ENCODE results near the gene CREM.
A peak's percentile ranks its signal among the peaks of the same experiment; 100 is the strongest.

CREM gene

DNA sequence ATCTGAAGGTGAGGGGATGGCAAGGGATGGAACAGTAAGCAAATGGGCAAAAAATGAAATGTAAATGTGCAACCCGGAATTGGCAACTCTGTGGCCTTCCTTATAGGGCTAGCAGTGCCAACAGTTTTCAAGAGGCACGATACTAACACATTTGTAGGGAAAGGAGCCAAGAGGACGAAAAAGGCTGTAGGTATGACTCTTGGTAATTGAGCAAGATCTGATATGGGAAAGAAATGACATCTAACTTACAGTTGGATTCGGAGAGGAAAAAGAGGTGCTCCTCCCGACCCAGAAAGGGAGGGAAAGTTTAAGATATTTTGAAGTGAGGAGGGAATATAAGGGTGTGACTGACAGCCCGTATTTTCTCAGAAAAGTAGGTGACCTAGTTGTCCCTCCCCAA is 2.1 kb upstream of the CREM start:
- DNase-seq (ENCODE audit: low read depth in 2 of 2): peak in 1 of 2 donors; percentile 9
- no peak for TF ChIP-seq CTCF (IDR thresholded peaks at IDR 0.05; ENCODE audit: low read depth, low read length)
- H3K4me3 ChIP-seq (replicated peaks in 1 of 2; ENCODE audit: low read depth in 2 of 2, low read length in 2 of 2): no peak overlapping the region

GRCh38 chr10:35126062-35126529 is 550 bp upstream of the CREM start:
- peak overlapping the region; percentile 54 to 78 for H3K4me3 ChIP-seq (replicated peaks in 1 of 2; ENCODE audit: low read depth in 2 of 2, low read length in 2 of 2)
- no peak for TF ChIP-seq CTCF (IDR thresholded peaks at IDR 0.05; ENCODE audit: low read depth, low read length)
- no peak for DNase-seq (ENCODE audit: low read depth in 2 of 2)

DNA sequence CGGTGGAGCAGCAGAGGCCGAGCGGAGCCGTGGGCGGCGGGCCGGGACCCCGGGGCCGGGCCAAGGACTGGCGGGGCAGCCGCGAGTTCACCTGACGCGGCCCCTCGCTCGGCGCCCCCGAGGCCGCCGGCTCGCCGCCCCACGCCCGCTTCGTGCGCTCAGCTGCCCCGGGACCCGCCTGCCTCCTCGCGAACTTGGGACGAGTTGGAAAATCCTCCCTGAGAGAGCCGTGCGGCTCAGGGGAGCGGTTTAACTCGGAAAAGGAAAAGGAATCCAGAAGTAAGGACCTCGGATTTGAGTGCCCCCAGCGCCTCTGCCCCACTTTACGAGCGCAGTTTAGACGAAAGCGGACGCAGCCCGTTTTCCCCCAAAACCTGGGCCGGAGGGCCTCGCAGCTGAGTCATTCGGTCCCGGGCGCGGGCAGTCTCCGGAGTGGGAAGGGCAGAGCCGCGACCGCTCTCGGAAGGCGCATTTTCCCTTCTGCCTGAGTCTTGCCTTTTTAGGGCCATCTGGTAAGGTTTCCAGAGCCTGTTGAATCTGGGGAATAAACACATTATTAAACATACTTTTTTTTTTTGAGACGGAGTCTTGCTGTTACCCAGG is 744 bp downstream of the CREM start:
- no peak for TF ChIP-seq CTCF (IDR thresholded peaks at IDR 0.05; ENCODE audit: low read depth, low read length)
- DNase-seq (ENCODE audit: low read depth in 2 of 2): peak; percentile 72 to 76
- H3K4me3 ChIP-seq (replicated peaks in 1 of 2; ENCODE audit: low read depth in 2 of 2, low read length in 2 of 2): peak overlapping the region; percentile 78 to 84

GRCh38 chr10:35129185-35129674 is 2.6 kb downstream of the CREM start:
- DNase-seq (ENCODE audit: low read depth in 2 of 2): no peak
- no peak for TF ChIP-seq CTCF (IDR thresholded peaks at IDR 0.05; ENCODE audit: low read depth, low read length)
- H3K4me3 ChIP-seq (replicated peaks in 1 of 2; ENCODE audit: low read depth in 2 of 2, low read length in 2 of 2): no peak overlapping the region

DNA sequence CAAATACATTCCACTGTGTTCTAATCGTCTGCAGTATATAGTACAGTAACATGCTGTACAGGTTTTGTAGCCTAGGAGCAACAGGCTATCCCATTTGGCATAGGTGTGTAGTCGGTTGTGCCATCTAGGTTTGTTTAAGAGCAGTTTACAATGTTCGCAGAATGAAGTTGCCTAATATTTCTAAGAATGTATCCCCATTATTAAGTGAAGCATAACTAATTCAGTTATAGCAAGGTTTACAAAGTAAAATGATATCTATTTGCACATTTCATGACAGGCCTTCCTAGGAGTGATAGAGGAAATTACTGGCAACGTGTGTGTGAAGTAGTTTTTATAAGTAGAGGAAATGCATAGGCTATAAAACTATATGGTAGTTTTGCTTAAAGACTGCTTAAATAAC is 4.0 kb downstream of the CREM start:
- DNase-seq (ENCODE audit: low read depth in 2 of 2): no peak
- no peak for TF ChIP-seq CTCF (IDR thresholded peaks at IDR 0.05; ENCODE audit: low read depth, low read length)
- H3K4me3 ChIP-seq (replicated peaks in 1 of 2; ENCODE audit: low read depth in 2 of 2, low read length in 2 of 2): no peak overlapping the region

DNA sequence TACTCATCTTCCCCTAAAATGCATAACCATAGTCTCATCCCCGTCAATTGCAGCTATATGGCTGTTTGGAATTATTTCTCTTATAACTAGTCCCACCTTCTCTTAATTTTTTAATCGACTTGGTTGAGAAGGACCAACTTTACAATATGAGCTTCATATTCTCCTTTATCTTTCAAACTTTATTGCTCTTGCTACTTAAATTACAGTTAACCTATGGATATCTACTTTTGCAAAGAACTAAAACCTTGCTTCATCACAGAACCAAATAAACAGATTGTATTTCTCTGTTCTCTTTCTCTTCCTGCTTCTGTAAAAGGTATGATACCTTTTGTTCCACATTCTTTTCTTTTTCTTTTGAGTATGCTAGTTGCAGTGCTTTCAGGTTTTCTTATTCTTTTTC is 6.1 kb downstream of the CREM start:
- TF ChIP-seq CTCF (IDR thresholded peaks at IDR 0.05; ENCODE audit: low read depth, low read length): no peak
- H3K4me3 ChIP-seq (replicated peaks in 1 of 2; ENCODE audit: low read depth in 2 of 2, low read length in 2 of 2): no peak overlapping the region
- DNase-seq (ENCODE audit: low read depth in 2 of 2): no peak

DNA sequence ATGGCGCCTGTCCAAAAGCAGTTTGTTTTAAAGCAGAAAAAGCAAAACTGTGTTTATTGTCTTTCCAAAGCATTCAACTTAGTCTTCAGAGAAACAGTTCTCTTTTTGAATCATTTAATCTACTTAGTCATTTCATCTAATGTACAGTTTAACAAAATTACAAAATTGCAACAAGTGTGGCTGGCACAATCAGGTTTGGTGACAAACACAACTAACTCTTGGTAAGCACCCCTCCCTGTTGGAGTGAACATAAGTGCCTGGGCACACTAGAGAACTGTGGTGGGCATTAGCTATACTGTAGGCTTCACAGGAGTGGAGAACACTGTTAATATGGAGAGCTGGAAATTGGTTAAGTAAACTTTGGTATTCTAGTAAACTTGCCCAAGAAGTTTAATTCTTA is 6.9 kb downstream of the CREM start:
- H3K4me3 ChIP-seq (replicated peaks in 1 of 2; ENCODE audit: low read depth in 2 of 2, low read length in 2 of 2): no peak overlapping the region
- no peak for DNase-seq (ENCODE audit: low read depth in 2 of 2)

More for the DNA sequence above, 6.9 kb downstream of the CREM start:
- TF ChIP-seq CTCF (IDR thresholded peaks at IDR 0.05; ENCODE audit: low read depth, low read length): no peak

All from cardiac fibroblast (primary cell).